SW480 (cell line): ENCODE measurements around the gene GPRC5B.

ENCODE experiments used
- DNase-seq: peaks from one replicate; pipeline ENCODE4 v3.0.0-alpha.2; 2016; ENCODE audit warnings: low spot score

Gene GPRC5B

DNA sequence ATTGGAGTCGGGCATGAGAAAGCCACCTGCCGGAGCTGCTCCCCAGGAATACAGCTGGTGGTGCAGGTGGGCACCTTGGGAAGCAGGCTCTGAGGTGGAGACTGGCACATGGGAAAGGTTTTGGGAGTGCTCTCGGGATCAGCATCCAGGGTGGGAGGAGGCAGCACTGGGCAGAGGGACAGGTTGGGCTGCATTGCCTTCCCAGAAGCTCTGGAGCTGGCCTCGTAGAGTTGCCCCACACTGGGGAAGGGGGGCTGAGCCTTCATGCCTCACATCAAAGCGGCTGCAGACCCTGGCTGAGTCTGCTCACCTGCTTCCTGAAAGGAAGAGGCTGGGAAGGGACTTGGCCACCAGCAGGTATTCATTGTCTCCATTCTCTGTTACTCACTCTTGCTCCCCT lies 13.5 kb upstream of the GPRC5B start:
- DNase-seq: no peak

DNA sequence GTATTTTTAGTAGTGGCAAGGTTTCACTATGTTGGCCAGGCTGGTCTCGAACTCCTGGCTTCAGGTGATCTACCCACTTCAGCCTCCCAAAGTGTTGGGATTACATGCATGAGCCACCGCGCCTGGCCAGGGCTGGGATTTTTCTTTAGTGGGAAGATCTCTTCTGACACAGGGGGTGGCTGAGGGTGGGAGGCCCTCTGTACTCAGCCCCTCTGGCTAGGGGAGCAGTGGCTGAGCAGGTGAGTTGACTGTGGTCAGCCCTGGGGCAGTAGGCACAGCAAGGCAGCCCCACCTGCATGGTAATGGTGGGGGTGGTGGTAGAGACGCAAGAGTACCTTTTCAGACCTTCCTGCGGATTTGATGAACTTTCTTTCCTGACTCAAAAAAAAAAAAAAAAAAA lies 12.3 kb upstream of the GPRC5B start:
- no peak for DNase-seq

DNA sequence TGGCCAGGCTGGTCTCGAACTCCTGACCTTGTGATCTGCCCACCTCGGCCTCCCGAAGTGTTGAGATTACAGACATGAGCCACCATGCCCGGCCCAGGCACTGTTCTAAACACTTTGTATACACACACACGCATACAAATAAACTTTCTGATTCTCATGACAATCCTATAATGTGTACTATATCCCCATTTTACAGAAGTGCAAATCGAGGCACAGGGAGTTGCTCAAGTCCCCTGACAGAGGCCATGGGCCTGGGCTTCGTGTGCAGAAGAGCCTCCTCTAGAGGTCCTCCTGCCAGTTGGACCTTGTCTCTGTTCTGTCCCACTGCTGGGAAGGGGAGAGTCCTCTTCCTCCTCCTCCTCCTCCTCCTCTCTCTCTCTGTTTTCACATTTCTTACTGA lies 9.9 kb upstream of the GPRC5B start:
- no peak for DNase-seq

DNA sequence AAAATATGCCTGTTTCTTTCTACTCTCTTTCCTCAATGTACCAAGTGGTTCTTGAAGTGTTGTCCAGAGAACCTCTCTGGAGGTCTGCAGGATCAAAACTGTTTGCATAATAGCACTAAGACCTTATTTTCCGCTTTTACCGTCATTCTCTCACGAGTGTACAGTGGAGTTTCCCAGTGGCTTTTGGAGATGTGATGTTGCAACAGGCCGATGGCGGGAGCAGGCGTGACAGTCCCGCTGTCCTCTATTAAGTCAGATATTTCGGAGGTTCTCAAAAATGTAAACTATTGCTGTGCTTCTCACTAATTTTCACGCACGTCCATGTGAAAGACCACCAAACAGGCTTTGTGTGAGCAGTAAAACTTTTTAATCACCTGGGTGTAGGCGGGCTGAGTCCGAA lies 8.3 kb upstream of the GPRC5B start:
- DNase-seq: no peak

DNA sequence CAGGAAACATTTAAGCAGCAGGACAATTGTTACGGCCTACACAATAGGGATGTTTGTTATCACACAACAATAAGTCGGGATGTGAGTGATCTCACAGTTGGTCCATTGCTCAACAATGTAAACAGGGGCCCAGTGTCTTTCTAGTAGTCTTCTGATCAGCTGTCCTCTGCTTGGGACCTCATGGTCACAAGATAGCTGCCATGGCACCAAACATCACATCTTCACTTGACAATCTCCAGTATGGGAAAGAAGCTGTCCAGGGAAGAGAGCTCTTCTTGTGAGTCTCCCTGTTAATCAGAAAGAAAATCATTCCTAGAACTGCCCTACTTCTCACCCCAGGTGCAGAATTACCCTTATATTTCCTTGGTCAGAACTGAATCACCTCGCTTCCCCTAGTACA lies 6.3 kb upstream of the GPRC5B start:
- DNase-seq: no peak

DNA sequence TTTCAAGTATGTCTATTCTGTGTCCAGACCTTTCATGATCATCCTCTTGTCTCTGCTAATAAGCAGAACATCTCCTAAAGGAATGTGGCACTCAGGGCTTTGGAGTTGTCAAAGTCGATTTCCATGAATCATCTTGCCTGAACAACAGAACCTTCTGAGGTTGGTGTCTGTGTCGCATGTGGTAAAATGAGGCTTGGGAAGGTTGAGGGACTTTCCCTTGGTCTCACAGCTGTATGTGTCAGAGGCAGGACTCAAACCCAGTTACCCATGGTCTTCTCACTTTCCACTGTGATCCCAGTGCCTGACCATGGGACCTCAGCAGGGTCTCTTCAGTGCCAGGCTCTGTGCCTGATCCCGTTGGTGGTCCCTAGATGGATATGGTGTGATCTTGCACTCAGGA lies 4.2 kb upstream of the GPRC5B start:
- DNase-seq: no peak

DNA sequence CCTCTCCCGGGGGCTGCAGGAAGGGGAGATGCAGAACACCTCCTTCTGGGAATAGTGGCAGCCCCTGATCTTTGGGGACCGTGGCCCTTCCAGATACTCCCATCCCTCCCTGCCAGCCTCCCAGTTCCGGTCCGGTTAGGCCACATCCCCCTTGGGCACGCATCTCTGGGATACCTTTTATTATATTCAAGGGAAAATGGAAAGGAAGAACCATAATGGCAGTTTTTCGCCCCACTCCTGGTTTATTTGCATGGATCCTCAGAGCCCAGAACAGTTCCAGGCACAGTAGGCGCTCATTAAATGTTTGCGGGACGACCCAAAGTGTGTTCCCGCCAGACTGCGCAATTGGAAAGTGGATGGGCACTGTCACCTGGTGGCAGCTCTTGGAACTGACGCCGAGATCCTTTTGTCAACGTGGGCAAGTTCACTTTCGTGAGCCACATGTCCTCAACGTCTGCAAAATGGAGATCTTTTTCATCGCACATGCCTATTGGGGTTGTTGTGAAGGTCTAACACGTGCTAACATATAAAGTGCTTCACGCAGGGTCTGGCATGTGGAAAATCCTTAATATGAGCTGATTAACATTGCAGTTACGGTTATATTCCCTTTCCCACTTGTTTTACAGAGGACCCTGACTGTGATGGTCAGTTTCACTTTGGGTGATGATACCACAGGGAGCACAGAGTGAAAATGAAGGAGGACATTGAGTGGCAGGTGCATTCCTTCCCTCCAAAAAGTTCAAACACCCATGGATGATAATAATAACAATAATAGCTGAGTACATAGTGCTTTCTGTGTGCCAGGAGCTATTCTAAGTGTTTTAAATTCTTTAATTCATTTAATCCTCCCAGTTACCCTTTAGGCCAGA lies 1.7 kb upstream of the GPRC5B start:
- DNase-seq: peak; percentile 64

DNA sequence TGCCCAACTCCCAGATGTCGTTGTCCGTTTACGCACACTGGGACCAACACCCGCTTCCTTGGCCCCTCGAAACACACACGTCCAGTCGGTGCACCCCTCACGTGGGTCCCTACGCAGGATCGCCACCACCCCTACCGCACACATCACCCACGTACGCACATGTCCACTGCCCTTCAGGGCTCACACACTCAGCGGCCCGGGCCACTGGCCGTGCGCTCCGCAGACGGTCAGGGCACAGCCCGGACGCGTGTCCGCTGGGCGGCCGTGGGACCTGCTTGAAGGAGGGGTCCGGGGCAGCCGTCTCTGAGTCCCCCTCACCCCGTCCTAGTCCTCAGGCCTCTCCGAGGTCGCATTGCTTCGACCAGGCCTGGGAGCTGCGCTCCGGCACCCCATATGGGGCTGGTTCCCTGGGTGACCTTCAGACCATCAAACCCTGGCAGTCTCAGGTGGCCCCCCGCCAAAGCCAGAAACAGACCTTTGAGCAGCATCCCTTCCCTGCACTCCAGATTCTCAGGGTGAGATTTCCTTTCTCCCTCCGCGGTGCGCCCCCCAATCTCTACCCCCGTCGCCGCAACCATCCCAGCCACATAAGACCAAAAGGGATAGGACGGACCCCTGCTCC lies 914 bp upstream of the GPRC5B start:
- DNase-seq: no peak

DNA sequence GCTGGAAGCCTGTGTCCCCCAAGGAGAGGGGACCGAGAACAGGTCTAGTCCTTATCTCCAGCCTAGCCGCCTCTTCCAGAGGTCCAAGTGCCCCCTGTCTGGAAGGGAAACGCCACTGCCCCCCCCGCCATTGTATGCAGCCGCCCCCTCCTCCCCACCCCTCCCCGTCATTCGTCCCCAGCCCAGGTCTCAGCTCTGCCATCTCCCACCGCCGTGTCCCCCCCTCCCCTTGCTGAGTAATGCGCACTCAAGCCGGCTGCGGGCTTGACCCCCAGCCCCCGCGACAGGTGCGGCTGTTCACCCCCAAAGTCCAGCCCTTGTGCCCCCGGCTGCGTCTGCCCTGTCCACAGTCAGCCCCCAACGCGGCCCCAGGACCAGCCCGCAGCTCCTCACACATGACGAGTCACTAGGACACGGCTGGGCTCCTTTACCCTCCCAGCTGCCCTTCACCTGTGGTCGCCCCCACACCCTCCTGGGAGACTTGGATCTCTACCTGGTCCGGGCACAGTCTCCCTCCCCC lies 622 bp downstream of the GPRC5B start:
- DNase-seq: no peak

DNA sequence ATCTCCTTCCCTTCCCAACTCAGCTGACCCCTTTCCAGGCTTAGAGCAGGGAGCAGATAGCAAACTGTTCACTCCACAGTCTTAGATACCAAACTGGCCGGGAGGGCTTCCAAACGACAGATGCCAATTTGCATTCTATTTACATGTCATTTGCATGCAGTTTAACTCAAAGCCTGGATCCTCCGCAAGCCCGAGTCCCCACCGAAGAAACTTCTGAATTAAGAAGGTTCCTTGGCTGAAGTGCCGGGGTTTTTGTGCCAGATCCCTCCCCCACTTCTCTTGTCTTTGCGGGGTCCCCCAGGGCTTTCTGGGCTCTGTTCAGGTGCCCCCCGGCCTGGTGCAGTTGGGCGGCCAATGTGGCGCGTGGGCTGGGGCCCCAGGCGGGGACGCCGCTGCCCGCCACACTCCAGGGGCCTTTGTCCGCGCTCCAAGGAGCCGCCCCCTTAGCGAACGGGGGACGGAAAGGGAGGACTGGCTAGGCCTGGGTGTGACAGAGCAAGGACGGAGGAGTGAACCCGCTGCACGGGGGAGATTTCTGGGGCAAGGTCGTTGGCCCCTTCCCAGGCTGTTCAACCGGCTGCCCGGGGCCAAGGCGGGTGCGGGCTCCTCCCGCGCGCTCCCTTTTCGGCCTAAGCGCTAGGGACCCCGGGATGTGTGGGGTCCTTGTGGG lies 1.2 kb downstream of the GPRC5B start:
- DNase-seq: no peak

DNA sequence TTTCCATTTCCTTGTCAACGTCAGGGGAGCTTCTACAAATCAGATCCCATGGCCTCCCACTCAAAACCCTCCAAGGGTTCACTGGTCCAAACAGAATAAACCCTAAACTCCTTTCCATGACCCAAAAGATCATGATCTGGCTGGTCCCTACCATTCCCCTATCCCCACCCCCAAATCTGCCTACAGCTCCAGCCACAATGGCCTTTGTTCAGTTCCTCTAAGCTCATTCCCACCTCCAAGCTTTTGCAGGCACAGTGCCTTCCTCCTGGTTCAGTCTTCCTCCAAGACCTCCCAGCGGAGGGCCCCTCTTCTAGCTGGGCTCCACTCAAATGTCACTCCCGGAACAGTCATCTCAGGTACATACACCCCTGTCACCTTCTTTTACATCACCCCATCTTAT lies 2.0 kb downstream of the GPRC5B start:
- DNase-seq: no peak

DNA sequence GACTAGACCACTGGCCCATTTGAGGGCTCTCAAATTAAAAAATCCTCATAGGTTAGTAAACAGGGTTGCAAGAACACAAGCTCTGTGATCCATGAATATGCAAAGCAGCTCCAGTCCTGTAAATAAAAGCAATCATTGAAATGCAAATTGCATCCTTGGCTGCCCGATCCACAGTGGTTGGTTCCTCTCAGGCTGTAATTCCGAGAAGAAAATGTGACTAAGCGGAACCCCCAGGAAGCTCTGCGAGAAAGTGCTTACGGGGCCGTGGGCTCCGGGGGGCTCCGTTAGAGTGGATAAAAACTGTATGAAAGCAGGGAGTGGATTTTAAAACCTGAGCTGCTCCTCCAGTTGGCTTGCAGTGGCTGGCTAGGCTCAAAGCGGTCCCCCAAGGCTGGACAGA lies 2.5 kb downstream of the GPRC5B start:
- DNase-seq: no peak

DNA sequence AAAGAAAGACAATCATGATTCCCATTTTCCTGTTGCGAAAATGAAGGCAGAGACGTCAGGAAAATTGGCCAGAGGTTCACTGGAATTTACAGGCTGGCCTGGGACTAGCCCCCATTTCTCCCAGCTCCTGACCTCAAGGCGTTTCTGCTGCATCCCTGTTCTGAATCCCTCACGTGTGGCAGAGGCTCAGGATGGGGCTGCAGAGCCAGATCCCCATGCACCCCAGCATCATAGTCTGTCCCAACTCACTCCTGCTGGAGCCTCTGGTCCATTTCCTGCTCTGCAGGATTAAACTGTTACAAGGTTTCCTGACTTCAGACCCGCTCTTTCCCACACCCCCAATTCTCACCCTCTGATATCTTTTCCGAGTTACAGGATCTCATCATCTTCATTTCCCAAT lies 2.9 kb downstream of the GPRC5B start:
- DNase-seq: no peak

DNA sequence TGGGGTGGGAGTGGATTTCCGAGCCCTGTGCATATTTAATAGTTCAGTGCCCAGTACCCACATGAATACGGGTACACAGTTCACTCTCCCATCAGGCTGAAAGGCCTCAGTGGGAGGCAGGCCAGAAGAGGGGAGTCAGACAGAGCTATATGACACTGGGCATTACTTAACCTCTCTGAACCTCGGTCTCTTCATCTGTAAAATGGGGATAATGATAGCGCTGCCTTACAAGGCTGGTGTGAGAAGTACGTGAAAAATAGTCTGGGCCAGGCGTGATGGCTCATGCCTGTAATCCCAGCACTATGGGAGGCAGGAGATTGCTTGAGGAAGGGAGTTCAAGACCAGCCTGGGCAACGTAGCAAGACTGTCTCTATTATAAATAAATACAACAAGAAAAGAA lies 3.6 kb downstream of the GPRC5B start:
- no peak for DNase-seq

DNA sequence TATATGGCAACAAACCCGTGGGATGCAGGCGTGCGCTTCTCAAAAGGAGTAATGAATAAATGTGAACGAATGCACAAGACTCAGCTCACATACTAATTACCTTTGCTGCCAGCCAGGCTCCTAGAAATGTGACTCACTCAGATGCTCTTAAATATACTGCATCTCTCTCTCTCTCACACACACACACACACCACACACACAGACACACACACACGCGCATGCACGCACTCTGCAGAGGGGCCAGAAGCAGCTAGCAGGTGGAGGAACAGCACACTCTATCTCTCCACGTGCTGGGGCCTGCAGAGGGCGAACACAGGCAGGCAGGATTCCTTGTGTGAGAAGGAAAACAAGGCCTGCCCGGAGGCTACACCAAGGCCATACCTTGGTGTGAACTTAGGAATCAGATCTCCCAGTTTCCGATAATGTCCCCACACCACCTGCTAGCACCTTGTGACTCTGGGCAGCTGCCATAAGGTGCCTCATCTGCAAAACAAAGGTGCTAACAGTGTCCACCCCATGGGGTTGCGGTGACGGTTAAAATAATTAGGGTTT lies 5.3 kb downstream of the GPRC5B start:
- DNase-seq: peak; percentile 29

DNA sequence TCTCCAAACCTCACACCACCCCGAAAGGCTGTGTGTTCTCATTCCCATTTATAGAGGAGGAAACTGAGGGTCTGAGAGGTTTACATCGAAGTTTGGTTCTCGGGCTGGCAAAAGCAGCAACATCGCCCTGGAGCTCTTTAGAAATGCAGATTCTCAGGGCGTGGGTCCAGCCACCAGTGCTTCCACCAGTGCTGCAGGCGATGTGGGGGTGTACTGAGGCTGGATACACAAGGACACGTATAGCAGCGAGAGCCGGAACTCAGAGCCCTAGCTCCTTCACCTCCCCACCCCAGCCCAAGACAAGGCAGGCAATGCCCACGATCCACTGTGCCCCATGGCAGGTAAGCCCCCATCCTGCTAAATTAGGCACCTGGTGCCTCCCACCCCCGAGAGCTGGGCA lies 5.9 kb downstream of the GPRC5B start:
- DNase-seq: no peak

DNA sequence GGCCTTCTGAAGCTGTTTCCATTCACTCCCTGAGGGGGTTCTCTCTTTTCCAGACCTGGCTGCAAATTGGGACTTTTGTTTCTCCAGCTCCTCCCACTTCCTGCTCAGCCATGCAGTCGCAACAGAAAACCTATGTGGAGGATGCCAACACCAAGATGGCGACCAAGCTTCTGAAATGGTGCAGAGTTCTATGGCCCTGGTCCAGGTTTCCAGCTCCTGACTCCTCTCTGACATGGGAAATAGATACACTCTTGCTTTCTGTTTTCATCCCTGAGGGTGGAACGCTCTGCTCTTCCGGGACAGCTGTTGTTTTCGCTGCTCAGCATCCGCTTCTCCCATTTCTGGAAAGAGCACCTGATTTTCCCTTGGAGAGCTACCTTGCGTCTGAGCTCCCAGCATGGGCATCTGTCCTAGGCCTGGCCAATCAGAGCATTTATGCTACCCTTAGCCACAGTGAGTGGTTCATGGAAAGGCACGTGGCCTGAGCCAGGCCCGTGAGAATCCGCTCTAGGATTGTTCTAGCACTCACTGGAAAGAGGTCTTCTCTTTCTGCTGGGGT lies 8.1 kb downstream of the GPRC5B start:
- no peak for DNase-seq

DNA sequence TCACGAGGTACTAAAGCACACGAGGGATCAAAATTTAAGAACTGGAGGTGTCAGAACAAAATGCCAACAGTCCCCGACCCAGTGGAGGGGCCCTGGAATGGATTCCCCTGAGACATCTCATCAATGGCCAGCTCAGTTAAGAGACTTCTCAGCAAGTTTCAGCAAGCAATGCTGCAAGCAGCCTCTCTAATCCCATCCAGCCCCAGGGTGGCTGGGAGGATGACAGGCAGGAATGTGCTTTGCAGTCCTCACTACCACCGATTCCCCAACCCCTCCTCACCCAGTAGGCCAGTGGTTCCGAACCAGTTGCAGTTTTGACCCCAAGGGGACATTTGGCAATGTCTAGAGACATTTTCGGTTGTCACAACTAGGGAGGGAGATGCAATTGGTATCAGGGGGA lies 8.7 kb downstream of the GPRC5B start:
- no peak for DNase-seq

DNA sequence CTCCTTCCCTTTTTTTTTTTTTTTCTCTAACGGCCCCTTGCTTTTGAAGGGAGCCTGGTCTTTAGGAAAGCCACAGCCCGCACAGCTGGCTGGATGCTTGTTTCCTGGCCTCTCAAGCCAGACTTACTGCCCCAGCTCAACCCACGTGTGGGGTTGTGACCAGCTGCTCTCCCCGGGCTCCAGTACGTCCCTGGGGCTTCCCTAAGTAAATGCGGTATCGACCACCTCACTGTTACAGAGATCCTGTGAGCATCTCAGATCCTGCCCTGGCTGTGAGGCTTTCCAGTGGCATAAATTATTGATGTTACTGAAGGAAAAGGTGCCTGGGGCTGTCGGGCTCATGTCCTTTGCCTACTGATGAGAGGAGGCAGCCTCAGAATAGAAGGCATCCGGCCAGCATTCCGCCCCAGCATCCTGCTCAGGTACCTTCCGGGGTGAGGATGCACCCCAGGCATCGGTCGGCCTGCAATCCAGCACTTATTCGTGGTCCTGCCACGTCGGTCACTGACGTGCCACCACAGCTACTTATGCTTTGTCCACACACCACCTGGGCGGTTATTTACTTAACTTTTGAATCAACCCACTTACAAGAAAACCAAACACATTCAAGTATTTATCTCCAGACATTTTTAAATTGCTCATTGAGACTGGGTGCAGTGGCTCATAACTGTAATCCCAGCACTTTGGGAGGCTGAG lies 9.6 kb downstream of the GPRC5B start:
- DNase-seq: no peak

DNA sequence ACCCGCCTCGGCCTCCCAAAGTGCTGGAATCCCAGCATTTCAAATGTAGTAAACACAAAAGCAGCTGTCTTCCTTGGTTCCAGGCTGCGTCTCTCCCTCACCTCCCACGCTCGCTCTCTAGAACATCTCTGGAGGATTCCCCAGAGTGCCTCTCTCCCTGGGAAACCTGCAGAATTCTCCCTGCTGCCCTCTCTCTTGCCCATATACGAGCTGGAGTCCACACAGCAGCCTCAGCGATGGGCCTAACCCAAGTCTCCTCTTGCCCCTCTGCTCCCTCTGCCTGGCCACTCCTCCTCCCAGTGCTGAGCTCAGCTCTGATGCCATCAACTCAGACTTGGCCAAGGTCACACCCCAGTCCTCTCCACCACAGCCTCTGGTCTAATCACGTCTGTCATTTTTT lies 10.6 kb downstream of the GPRC5B start:
- DNase-seq: no peak

DNA sequence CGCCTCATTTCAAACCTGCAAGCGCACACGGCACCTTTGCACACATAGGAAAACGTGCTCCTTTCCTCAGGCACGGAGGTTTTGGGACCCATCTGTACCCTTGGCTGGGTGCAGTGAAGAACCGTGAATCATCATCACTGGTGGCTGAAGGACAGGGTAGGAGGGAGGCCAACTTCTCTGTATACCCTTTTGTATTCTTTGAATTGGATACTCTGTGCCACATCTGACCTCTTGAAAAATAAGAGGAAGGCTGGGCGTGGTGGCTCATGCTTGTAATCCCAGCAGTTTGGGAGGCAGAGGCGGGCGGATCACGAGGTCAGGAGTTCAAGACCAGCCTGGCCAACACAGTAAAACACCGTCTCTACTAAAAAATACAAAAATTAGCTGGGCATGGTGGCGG lies 11.7 kb downstream of the GPRC5B start:
- DNase-seq: no peak
